KBM-7 (cell line): ENCODE data around the gene CEP112.
"Not testable (repeated sequence)": the region's sequence is repeated elsewhere in the genome, so short reads cannot be mapped to it uniquely, and the experiment has no call there.

Source experiments
- DNase-seq: peaks from one replicate; pipeline ENCODE4 v3.0.0-alpha.2; 2015
- in situ Hi-C: fragments of 300-500 bp; cut with MboI; formaldehyde crosslinking; loops from 2 replicates; pipeline ENCODE4 v1.14.3; 2020; ENCODE audit warnings: low sequenced_read_pairs, low pct_unique_long_range_greater_than_20kb, mixed read lengths

Gene CEP112

DNA sequence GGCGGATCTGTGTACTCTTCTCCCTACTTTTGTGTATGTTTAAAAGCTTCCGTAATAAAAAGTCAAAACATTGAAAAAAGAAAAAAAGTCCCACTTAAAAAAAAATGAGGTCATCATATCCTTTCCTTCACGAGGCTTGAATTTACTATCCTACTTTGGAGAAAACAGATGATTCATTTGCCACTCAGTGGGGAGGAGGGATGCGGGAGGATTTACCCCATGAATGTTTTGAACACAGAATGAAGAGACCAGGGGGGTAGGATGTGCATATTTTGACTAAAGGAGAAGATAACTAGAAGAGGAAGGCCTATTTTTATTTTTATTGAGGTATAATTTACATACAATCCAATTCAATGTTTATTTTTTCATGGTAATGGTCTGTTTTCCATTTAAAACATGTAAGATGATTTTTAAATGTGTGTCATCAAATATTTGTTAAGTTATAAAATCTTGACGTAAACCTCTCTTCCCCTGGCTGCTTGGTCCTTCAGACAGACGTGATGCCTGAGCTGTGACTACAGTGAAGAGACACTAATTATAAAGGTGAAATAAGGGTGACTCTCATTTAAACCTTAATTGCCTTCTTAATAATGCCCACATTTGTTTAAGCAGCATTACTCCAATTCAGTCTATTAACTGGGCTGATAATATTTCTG is 495.1 kb downstream of the CEP112 start:
- no peak for DNase-seq
- in situ Hi-C loops = no loop called here

DNA sequence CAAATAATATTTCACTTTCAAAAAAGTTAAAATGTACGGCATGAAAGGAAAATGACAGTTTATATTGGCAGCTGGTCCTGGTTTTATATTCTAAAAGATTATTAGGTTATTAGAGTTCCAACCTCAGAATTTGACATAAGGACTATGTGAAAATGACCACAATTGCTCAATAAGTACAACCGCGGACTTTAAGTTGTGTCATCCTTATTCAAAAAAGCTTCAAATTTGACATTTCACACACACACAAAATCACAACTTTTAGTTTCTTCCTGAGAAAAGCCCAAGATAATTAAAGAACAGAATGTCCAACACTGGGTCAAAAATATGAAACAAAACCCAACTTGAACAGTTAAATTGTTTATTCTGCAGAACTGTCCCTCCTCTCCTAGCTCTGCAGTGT is 497.3 kb downstream of the CEP112 start:
- DNase-seq = no peak
- in situ Hi-C loops = no loop called here

GRCh38 chr17:65690626-65691310 is 501.2 kb downstream of the CEP112 start:
- in situ Hi-C loops = no loop called here

GRCh38 chr17:65688307-65688706 is 503.6 kb downstream of the CEP112 start:
- no peak for DNase-seq
- in situ Hi-C loops = no loop called here

More at GRCh38 chr17:65690626-65691310, 501.2 kb downstream of the CEP112 start:
- no peak for DNase-seq

DNA sequence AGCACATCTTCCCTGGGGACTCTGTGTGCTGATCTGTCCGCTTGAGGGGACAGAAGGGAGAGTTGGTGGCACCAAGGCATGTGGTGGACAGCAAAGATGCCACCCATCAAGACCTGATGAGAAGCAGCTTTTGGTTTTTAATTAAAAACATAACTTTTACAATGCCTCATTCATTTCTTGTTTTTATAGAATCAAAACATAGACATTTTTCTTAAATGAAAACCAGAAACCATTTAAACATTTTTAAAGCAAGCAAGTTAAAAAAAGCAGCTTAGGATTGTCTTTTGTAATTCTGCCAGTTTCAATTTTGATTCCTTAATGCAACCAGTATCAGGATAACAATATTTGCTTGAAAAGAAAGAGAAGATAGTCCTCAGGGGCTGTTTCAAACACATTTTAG is 506.8 kb downstream of the CEP112 start:
- DNase-seq = no peak
- in situ Hi-C loops = no loop called here

DNA sequence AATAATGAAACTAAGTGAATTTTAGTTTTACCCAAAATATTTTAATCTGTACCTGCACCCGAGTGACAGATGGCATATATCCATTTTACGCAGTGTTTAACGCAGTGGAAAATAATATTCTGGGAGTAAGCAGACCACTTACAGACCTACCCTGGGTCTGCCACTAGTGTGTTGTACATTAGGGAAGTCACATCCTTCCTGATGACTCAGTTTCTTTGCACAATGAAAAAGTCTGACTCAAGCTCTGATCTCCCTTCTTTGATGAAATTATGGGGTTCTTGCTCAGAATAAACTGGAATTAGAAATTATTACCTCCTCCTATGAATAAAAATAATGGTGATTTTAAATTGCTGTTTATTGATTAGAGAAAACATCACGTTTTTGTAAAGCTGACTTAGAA is 507.3 kb downstream of the CEP112 start:
- in situ Hi-C loops = no loop called here
- no peak for DNase-seq

GRCh38 chr17:65683428-65683827 is 508.5 kb downstream of the CEP112 start:
- no peak for DNase-seq
- in situ Hi-C loops = no loop called here

DNA sequence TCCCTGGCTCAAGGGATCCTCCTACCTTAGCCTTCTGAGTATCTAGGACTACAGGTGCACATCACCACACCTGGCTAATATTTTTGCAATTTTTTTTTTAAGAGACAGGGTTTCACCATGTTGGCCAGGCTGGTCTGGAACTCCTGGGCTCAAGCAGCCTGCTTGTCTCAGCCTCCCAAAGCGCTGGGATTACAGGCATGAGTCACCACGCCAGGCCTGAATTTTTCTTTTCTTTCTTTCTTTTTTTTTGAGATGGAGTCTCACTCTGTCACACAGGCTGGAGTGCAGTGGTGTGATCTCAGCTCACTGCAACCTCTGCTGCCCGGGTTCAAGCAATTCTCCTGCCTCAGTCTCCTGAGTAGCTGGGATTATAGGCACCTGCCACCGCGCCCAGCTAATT is 510.2 kb downstream of the CEP112 start:
- DNase-seq, in situ Hi-C loops: not testable (repeated sequence)

- in situ Hi-C loops = no loop called here
- DNase-seq = no peak
Measured at GRCh38 chr17:65679165-65679845, 512.6 kb downstream of the CEP112 start.

DNA sequence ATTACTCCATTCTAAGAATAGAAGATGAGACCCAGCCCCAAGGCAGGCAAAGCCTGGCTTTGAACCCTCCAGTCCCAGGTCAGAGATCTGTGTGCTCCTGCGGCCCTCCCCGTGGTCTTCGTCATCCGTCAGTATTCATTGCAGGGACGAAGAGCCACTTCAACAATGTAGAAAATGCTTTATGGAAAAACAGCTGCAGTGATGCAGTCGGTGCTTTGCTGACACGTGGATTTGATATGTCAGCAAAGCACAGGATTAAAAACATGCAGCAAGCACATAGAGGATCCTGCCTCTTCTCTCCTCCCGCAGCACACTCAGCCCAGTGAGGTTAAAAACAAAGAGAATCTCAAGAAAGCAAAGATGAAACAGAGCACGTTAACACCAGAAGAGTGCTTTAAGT is 513.4 kb downstream of the CEP112 start:
- in situ Hi-C loops = no loop called here
- no peak for DNase-seq

DNA sequence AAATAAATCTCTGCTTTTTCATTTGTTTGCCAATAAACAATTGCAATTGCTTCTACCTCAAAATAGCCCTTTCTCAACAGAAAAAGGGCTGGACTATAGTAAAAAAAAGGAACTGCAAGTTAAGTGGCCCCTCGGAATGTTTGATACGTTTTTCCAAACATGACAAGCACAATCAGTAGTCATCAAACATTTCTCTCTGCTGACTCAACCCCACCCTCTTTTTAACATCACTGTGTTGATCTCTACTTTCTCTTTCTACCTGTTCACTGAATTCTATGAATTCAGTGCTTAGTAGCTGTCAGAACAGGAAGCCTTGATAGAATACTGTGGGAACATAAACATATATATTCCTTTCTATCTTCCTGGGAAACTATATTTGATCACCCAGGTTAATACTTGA is 514.0 kb downstream of the CEP112 start:
- DNase-seq = no peak
- in situ Hi-C loops = no loop called here

DNA sequence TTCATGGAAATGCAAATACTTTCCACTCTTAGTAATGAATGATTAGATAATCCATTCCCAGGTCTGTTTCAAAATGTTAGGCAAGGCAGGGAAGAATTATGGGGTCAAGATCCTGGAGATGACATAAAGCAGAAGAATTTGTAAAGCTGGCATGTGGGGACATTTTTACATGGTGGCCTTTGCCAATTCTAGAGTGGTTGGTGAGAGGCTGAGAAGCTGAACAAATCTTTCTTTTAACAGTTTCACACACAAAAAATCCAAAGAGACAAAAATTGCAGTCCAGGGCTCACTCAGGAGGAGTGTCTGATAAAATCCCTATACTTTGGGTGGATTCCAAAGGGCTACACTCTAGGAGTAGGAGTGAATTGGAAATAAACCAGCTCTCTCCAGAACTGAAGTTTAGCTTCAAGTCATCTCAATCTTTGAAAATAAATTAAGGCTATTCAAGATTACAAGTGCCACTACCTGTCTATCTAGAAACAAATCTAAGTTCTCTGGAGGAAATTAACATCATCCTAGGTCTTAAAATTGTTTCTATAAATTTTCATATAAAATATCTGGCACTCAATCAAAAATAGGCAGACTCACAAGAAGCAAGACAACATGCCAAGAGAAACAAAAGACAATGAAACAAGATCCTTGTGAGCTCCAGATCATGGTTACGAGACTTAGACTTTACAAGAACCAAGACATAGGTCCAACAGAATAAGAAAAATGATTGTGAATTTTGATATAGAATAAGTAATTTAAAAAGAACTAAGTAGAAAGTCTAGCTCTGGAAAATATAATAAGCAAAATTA is 517.5 kb downstream of the CEP112 start:
- DNase-seq = no peak
- in situ Hi-C loops = no loop called here

DNA sequence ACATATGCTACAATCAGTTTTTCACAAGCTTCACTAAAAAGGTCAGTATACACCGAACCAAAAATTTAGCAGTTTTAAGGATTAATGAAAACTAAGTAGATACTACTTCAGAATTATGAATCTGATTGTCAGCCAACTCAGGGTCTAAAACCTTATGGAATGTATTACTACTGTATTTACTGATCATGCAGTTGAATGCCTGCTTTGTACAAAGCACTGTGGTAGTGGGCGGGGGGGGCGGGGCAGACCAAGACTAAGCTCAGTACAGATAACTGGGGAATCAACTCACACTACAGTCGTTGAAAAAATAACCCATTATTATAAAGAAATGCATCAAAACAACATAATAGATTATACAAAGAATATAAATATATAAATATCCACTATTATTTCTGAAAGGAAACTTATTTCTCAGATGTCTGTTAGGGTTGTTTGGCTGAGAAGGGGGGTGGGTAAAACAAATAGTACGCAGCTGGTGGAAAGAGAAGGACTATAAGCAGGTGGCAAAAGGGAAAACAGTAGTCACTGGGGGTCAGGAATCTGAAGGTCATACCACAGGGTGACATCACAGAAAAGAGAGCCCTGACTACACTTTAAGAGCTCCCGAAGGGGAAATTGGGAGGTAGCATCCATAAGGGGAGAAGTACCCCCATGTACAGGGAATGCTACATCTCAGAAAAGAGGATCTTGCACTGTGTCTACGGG is 521.1 kb downstream of the CEP112 start:
- no peak for DNase-seq
- in situ Hi-C loops = no loop called here

- in situ Hi-C loops = no loop called here
Measured at GRCh38 chr17:65668211-65668610, 523.7 kb downstream of the CEP112 start.

GRCh38 chr17:65667656-65668055 is 524.3 kb downstream of the CEP112 start:
- in situ Hi-C loops = no loop called here
- no peak for DNase-seq

More at GRCh38 chr17:65668211-65668610, 523.7 kb downstream of the CEP112 start:
- DNase-seq = no peak

GRCh38 chr17:65666876-65667321 is 525.0 kb downstream of the CEP112 start:
- DNase-seq = no peak

GRCh38 chr17:65665966-65666365 is 526.0 kb downstream of the CEP112 start:
- in situ Hi-C loops = no loop called here
- no peak for DNase-seq

More at GRCh38 chr17:65666876-65667321, 525.0 kb downstream of the CEP112 start:
- in situ Hi-C loops = no loop called here

GRCh38 chr17:65664696-65665095 is 527.2 kb downstream of the CEP112 start:
- in situ Hi-C loops = no loop called here
- DNase-seq = no peak

- in situ Hi-C loops = no loop called here
- no peak for DNase-seq
Measured at GRCh38 chr17:65664266-65664665, 527.7 kb downstream of the CEP112 start.
